HTERT RPE-1 (cell line): Measurements from ENCODE around the gene SRRT.
"Not testable (repeated sequence)": the region's sequence is repeated elsewhere in the genome, so short reads cannot be mapped to it uniquely, and the experiment has no call there.

ENCODE experiments used
- in situ Hi-C: fragments of 300-500 bp; cut with MboI; formaldehyde crosslinking; loops from 4 replicates; pipeline ENCODE4 v1.14.3; 2020; ENCODE audit warnings: low sequenced_read_pairs

Gene SRRT

GRCh38 chr7:100919335-100919734, 44.4 kb downstream of the SRRT start:
- in situ Hi-C loops, result loop anchor here (25.0 kb wide), 1 partner anchor 143 kb away; no protein-coding TSS in a partner anchor

GRCh38 chr7:100919779-100920437, 45.0 kb downstream of the SRRT start:
- in situ Hi-C loops, result loop anchor here (25.0 kb wide), 1 partner anchor 142 kb away; no protein-coding TSS in a partner anchor

- in situ Hi-C loops, result loop anchor here (25.0 kb wide), 1 partner anchor 141 kb away; no protein-coding TSS in a partner anchor
These were observed 46.1 kb downstream of the SRRT start for GRCh38 chr7:100921039-100921438.

GRCh38 chr7:100923616-100924015, 48.7 kb downstream of the SRRT start:
- in situ Hi-C loops, result loop anchor here (25.0 kb wide), 1 partner anchor 139 kb away; no protein-coding TSS in a partner anchor

GRCh38 chr7:100929808-100930174, 54.9 kb downstream of the SRRT start:
- in situ Hi-C loops, result no loop called here

GRCh38 chr7:100933734-100934133, 58.8 kb downstream of the SRRT start:
- in situ Hi-C loops, result no loop called here

GRCh38 chr7:100935381-100935780, 60.5 kb downstream of the SRRT start:
- in situ Hi-C loops, result not testable (repeated sequence)

- in situ Hi-C loops, result not testable (repeated sequence)
These were observed 61.3 kb downstream of the SRRT start for GRCh38 chr7:100936167-100936566.
